GM12878 (cell line): ENCODE data around the gene ARL3. TPM values are rescaled to one million over a fixed set of nuclear protein-coding genes. Genes with fewer than 3 reads are reported as not detected.
"Not testable (repeated sequence)": the region's sequence is repeated elsewhere in the genome, so short reads cannot be mapped to it uniquely, and the experiment has no call there.

Experiments used
- ATAC-seq: fragments of 200-7000 bp; cut with Tn5 transposase; 3 replicates; pipeline ENCODE4 v1.9.1; 2020; ENCODE audit warnings: mild to moderate bottlenecking, moderate library complexity
- BruUV-seq: library from RNA; stranded (reverse); fragments of 400-500 nt; replicated peaks from 2 replicates; lab custom pipeline; 2021; lab: Mats Ljungman, UMichigan
- CTCF ChIA-PET: fragments of 300-600 bp; sonication (Branson Sonifier 250); formaldehyde crosslinking; extraction: SDS; loops from one replicate; lab custom pipeline; 2021; ENCODE audit warnings: inconsistent platforms; lab: Yijun Ruan, JAX
- POLR2A ChIA-PET: fragments of 350-600 bp; formaldehyde crosslinking; extraction: SDS; loops from one replicate; lab custom pipeline; 2021; ENCODE audit warnings: inconsistent platforms; lab: Charles Lee
- RAD21 ChIA-PET: fragments of 300-600 bp; sonication (Branson Sonifier 250); formaldehyde crosslinking; loops from one replicate; lab custom pipeline; 2023; ENCODE audit warnings: antibody characterized with exemption; ENCODE audit not compliant: unreplicated experiment; lab: Charles Lee
- SMC1A ChIA-PET: fragments of 300-600 bp; sonication (Branson Sonifier 250); formaldehyde crosslinking; loops from one replicate; lab custom pipeline; 2023; ENCODE audit not compliant: unreplicated experiment, uncharacterized antibody; lab: Charles Lee
- DNase-seq: peaks from one replicate; pipeline ENCODE4 v3.0.0-alpha.2; 2011; ENCODE audit warnings: low read depth, low spot score
- FAIRE-seq: peaks from 3 replicates; lab custom pipeline; 2011; peaks lifted over from hg19 to GRCh38; lab: Jason Lieb, UNC
- H2AFZ ChIP-seq: 2 replicates; pipeline ENCODE4 v1.6.0; 2011; ENCODE audit warnings: low read depth, low read length, control low read depth; ENCODE audit not compliant: control insufficient read depth
- H3K27ac ChIP-seq: 2 replicates; pipeline ENCODE4 v1.5.1; 2011; ENCODE audit warnings: control low read depth; ENCODE audit not compliant: control insufficient read depth, insufficient read depth
- H3K27me3 ChIP-seq, 2 experiments: replicated peaks in 1 of 2; 2 replicates each; pipeline versions ENCODE4 v1.6.0 to v1.6.1; 2011; ENCODE audit warnings: low read length in 1 of 2; ENCODE audit not compliant: control insufficient read depth in 2 of 2, insufficient read depth in 2 of 2
- H3K36me3 ChIP-seq, 2 experiments: 2 replicates each; pipeline ENCODE4 v1.5.1; 2011; ENCODE audit warnings: low read length in 1 of 2; ENCODE audit not compliant: control insufficient read depth in 2 of 2, insufficient read depth in 2 of 2
- H3K4me1 ChIP-seq: 2 replicates; pipeline ENCODE4 v1.6.1; 2011; ENCODE audit warnings: mild to moderate bottlenecking, low read length, moderate library complexity, mixed read lengths; ENCODE audit not compliant: control insufficient read depth, insufficient read depth
- H3K4me2 ChIP-seq: 2 replicates; pipeline ENCODE4 v1.6.0; 2011; ENCODE audit warnings: control low read depth; ENCODE audit not compliant: control insufficient read depth, insufficient read depth
- H3K4me3 ChIP-seq: fragments of 200-600 bp; sonication (generic); 2 replicates; pipeline ENCODE4 v1.5.1; 2016
- H3K79me2 ChIP-seq: 2 replicates; pipeline ENCODE4 v1.6.0; 2011; ENCODE audit warnings: low read length; ENCODE audit not compliant: control insufficient read depth, insufficient read depth
- H3K9ac ChIP-seq: 2 replicates; pipeline ENCODE4 v1.8.0; 2011; ENCODE audit warnings: low read length, control low read depth, mixed read lengths; ENCODE audit not compliant: control insufficient read depth, insufficient read depth
- H3K9me3 ChIP-seq: replicated peaks from 3 replicates; pipeline ENCODE4 v1.5.1; 2011; ENCODE audit warnings: mild to moderate bottlenecking, low read length; ENCODE audit not compliant: control insufficient read depth, insufficient read depth
- H4K20me1 ChIP-seq: 2 replicates; pipeline ENCODE4 v1.6.0; 2011; ENCODE audit not compliant: control insufficient read depth, insufficient read depth
- BCL11A ChIP-seq: IDR thresholded peaks from 2 replicates; pipeline ENCODE4 v1.6.1; 2011; ENCODE audit warnings: low read depth, low read length
- EGR1 ChIP-seq, 2 experiments: IDR thresholded peaks; 1 replicate in 1 of 2; 2 replicates in 1 of 2; pipeline ENCODE4 v1.6.1; 2011 to 2012; ENCODE audit warnings: low read depth in 2 of 2, low read length in 2 of 2, borderline replicate concordance in 1 of 2, mild to moderate bottlenecking in 1 of 2, moderate library complexity in 1 of 2
- HDAC2 ChIP-seq: fragments of 200-600 bp; sonication (generic); IDR thresholded peaks from 2 replicates; pipeline ENCODE4 v1.6.1; 2017
- MTA3 ChIP-seq: IDR thresholded peaks from 2 replicates; pipeline ENCODE4 v1.6.1; 2012; ENCODE audit warnings: low read length, inconsistent platforms, borderline replicate concordance
- NR2F1 ChIP-seq: fragments of 450-650 bp; conservative IDR thresholded peaks from 2 replicates; pipeline ENCODE4 v1.6.1; 2017; ENCODE audit warnings: mild to moderate bottlenecking
- POLR2AphosphoS2 ChIP-seq: IDR thresholded peaks from 2 replicates; pipeline ENCODE4 v1.6.1; 2011; ENCODE audit warnings: low read depth, mild to moderate bottlenecking, low read length, improper control_type of control experiment, moderate library complexity
- RAD21 ChIP-seq: IDR thresholded peaks from 2 replicates; pipeline ENCODE4 v1.6.1; 2011; ENCODE audit warnings: mild to moderate bottlenecking, low read depth, low read length, moderate library complexity; ENCODE audit not compliant: insufficient read depth
- RB1 ChIP-seq: fragments of 450-650 bp; formaldehyde crosslinking; IDR thresholded peaks from 2 replicates; pipeline ENCODE4 v1.6.1; 2017; ENCODE audit warnings: mild to moderate bottlenecking, borderline replicate concordance
- SMAD1 ChIP-seq: fragments of 450-650 bp; IDR thresholded peaks from 2 replicates; pipeline ENCODE4 v1.6.1; 2018; ENCODE audit warnings: mild to moderate bottlenecking, low read depth; ENCODE audit not compliant: partially characterized antibody
- SP1 ChIP-seq: IDR thresholded peaks from one replicate; pipeline ENCODE4 v1.6.1; 2011; ENCODE audit warnings: low read depth, low read length
- WGBS: methylation state at CpG from one replicate; pipeline ENCODE4 v1.1.6; 2016; ENCODE audit warnings: low lambda C conversion rate; ENCODE audit not compliant: insufficient replicate concordance, insufficient coverage; ENCODE audit errors: missing lambda C conversion rate; 5-methylcytosine and 5-hydroxymethylcytosine counted together
- in situ Hi-C: fragments of 300-500 bp; cut with MboI; formaldehyde crosslinking; loops from 9 replicates; pipeline ENCODE4 v1.14.3; 2018; ENCODE audit warnings: mixed read lengths
- intact Hi-C: fragments of 100-400 bp; cut with micrococcal nuclease; formaldehyde crosslinking; loops from one replicate; pipeline ENCODE4 v1.14.2; 2022; ENCODE audit not compliant: unreplicated experiment
- polyA plus RNA-seq, 11 experiments: library from polyadenylated mRNA; depleted of rRNA in 4 of 11; unstranded in 6 of 11; stranded (reverse) in 5 of 11; fragments of >200 nt; fragmentation: Nextera tagmentation in 4 of 11; fragmentation: Illumina TruSeq in 1 of 11; extraction: Ambion mirVana in 4 of 11; extraction: Trizol in 1 of 11; gene quantifications; 1 replicate in 1 of 11; 2 replicates in 10 of 11; pipeline versions ENCODE4 v1.2.1 to v1.2.3, GENCODE V29; 2011 to 2016; ENCODE audit warnings: inconsistent platforms in 2 of 11, missing spikeins in 2 of 11, low read depth in 1 of 11
- total RNA-seq, 4 experiments: library from RNA; depleted of rRNA in 3 of 4; stranded (reverse); fragments of >200 nt in 3 of 4; fragmentation: Illumina TruSeq in 1 of 4; extraction: Trizol in 1 of 4; gene quantifications; 2 replicates each; pipeline versions ENCODE4 v1.2.1 to v1.2.3, GENCODE V29; 2013 to 2021

Gene ARL3
- total and polyA plus RNA-seq, 10 of the 15 experiments (the other 5 are each of a cell fraction or from before 2014, with no cell fraction given): 4.9 to 26.1 (median 11.0) TPM

GRCh38 chr10:102718220-102718619, 4.0 kb upstream of the ARL3 start:
- H3K4me2 ChIP-seq: peak overlapping the region; percentile 21; the same call in 1 of the 2 replicates
- ChIA-PET SMC1A (no interaction called here), CTCF (no interaction called here), RAD21 (interaction anchor here (2.9 kb wide), 1 partner anchor 43 kb away, joined by 7 read pairs; no protein-coding TSS in a partner anchor), POLR2A (interaction anchor here (0.6 kb wide), 1 partner anchor 32 kb away, joined by 3 read pairs; no protein-coding TSS in a partner anchor)
- peaks cover 0 to 2% of the 10 kb centered on the region in 2 experiments; a peak in 1 of 4 replicates for H3K36me3 ChIP-seq
- H3K9me3 ChIP-seq: no peaks in the 10 kb centered on the region
- ATAC-seq (no peak), DNase-seq (no peak), FAIRE-seq (no peak)
- in situ Hi-C loops: no loop called here
- no peak overlapping the region for H3K4me3 ChIP-seq
- no peak overlapping the region for H3K9ac ChIP-seq
- H4K20me1 ChIP-seq: no peaks in the 10 kb centered on the region
- intact Hi-C loops: loop anchor here (10.0 kb wide), 1 partner anchor 213 kb away; the partner anchor contains the start of genes ACTR1A and SUFU
- WGBS: 79% methylated on average over 3 of the region's 3 CpGs
- H2AFZ ChIP-seq: no peak overlapping the region
- no peak overlapping the region for H3K27ac ChIP-seq
- H3K27me3 ChIP-seq: no peaks in the 10 kb centered on the region
- TF ChIP-seq POLR2AphosphoS2 (no peak), EGR1 (IDR thresholded peaks at IDR 0.05; ENCODE audit: borderline replicate concordance in 1 of 2, low read depth in 2 of 2, low read length in 2 of 2) (no peak), NR2F1 (no peak), HDAC2 (no peak), SMAD1 (no peak), SP1 (no peak), BCL11A (no peak), RB1 (no peak), RAD21 (no peak), MTA3 (no peak)
- H3K79me2 ChIP-seq: peaks cover 43% of the 10 kb centered on the region
- BruUV-seq: no TSS peak
- peaks cover 9% of the 10 kb centered on the region; the same call in 1 of the 2 replicates for H3K4me1 ChIP-seq

DNA sequence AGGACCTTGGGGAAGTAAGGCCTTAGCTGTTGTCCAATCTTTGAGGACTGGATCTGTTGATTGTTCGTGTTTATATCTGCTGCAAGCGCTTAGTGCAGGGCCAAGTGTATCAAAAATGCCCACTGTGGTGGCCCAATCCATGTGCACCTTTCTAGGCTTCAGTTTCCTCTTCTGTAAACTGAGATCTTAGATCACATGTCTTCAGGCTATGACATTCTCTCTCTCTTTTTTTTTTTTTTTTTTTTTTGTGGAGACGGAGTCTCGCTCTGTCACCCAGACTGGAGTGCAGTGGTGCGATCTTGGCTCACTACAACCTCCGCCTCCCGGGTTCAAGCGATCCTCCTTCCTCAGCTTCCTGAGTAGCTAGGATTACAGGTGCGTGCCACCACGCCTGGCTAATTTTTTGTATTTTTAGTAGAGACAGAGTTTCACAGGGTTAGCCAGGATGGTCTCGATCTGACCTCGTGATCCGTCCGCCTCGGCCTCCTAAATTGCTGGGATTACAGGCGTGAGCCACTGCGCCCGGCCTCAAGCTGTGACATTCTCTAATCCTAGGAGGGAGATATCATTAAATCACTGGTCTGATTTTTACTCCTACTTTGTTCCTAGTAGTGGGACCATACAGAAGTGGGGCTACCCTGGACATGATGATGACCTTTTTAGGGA, 2.8 kb upstream of the ARL3 start:
- DNase-seq, FAIRE-seq, H3K27me3 ChIP-seq, BruUV-seq, in situ Hi-C loops, RAD21 ChIA-PET, H3K36me3 ChIP-seq, H3K4me2 ChIP-seq, H3K9me3 ChIP-seq, H3K27ac ChIP-seq, H4K20me1 ChIP-seq, H3K4me3 ChIP-seq, H2AFZ ChIP-seq, H3K9ac ChIP-seq, ATAC-seq: not testable (repeated sequence)
- POLR2A ChIA-PET: interaction anchor here (0.7 kb wide), 1 partner anchor 10 kb away, joined by 5 read pairs; no protein-coding TSS in a partner anchor
- WGBS: 92% methylated on average over 15 of the region's 18 CpGs
- SMC1A ChIA-PET: interaction anchor here (0.8 to 1.0 kb wide), 2 partner anchors 28 to 40 kb away, joined by 3 read pairs; no protein-coding TSS in a partner anchor
- CTCF ChIA-PET: interaction anchor here (1.1 to 8.5 kb wide), 2 partner anchors 11 to 41 kb away, joined by 3 to 114 read pairs; no protein-coding TSS in a partner anchor
- H3K4me1 ChIP-seq: peaks cover 13% of the 10 kb centered on the region
- intact Hi-C loops: loop anchor here (10.0 kb wide), 1 partner anchor 212 kb away; the partner anchor contains the start of genes ACTR1A and SUFU
- H3K79me2 ChIP-seq: peaks cover 55% of the 10 kb centered on the region
